ENCODE results near the gene ACVR2A. TPM values are rescaled to one million over a fixed set of nuclear protein-coding genes. Genes with fewer than 3 reads are reported as not detected.

Gene ACVR2A
- total RNA-seq, 2 experiments from 2014 or later: 13.3 to 14.6 TPM

- DNase-seq: peak; percentile 80 to 94 (median 84)
- Histone ChIP-seq H3K4me3 (ENCODE audit: low read length) (peak overlapping the region; percentile 84), H3K27ac (ENCODE audit: low read depth in 1 of 2, low read length in 2 of 2) (peak overlapping the region in 1 of 2 donors; percentile 38), H3K27me3 (ENCODE audit: control insufficient read depth in 1 of 2, insufficient read depth in 2 of 2, low read length in 2 of 2) (no peaks in the 10 kb centered on the region), H3K4me1 (ENCODE audit: insufficient read depth, low read length) (peaks cover 19% of the 10 kb centered on the region), H3K36me3 (ENCODE audit: insufficient read depth, low read length) (no peaks in the 10 kb centered on the region), H3K9me3 (ENCODE audit: control insufficient read depth in 1 of 2, insufficient read depth in 1 of 2, low read length in 2 of 2) (no peaks in the 10 kb centered on the region)
- peaks cover 42% of the 10 kb centered on the region for H3K4me1 Mint-ChIP-seq (ENCODE audit: low read depth)
- peak; percentile 79 for ATAC-seq (ENCODE audit: poor library complexity)
- ChIA-PET POLR2A (interaction anchor here (0.8 to 4.1 kb wide), 18 partner anchors 13 to 800 kb away, joined by 3 to 25 read pairs (median 3); partner anchors contain the start of genes MBD5 and ORC4), CTCF (interaction anchor here (1.2 to 1.5 kb wide), 2 partner anchors 13 to 67 kb away, joined by 4 to 7 read pairs; no protein-coding TSS in a partner anchor)
- TF ChIP-seq, protein P1, sequence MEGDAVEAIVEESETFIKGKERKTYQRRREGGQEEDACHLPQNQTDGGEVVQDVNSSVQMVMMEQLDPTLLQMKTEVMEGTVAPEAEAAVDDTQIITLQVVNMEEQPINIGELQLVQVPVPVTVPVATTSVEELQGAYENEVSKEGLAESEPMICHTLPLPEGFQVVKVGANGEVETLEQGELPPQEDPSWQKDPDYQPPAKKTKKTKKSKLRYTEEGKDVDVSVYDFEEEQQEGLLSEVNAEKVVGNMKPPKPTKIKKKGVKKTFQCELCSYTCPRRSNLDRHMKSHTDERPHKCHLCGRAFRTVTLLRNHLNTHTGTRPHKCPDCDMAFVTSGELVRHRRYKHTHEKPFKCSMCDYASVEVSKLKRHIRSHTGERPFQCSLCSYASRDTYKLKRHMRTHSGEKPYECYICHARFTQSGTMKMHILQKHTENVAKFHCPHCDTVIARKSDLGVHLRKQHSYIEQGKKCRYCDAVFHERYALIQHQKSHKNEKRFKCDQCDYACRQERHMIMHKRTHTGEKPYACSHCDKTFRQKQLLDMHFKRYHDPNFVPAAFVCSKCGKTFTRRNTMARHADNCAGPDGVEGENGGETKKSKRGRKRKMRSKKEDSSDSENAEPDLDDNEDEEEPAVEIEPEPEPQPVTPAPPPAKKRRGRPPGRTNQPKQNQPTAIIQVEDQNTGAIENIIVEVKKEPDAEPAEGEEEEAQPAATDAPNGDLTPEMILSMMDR (IDR thresholded peaks at IDR 0.05): no peak
- intact Hi-C loops (cut with DNase I, micrococcal nuclease): loop anchor here (1.0 to 10.0 kb wide), 5 partner anchors 181 to 1741 kb away; partner anchors contain the start of genes EPC2 (in 1 of the 2) and MMADHC (in 1 of the 2)
- peaks cover 12% of the 10 kb centered on the region for H3K36me3 Mint-ChIP-seq (ENCODE audit: low read depth)
- H3K27me3 Mint-ChIP-seq: peaks cover 5% of the 10 kb centered on the region
- no peaks in the 10 kb centered on the region for H3K9me3 Mint-ChIP-seq
- peak overlapping the region; percentile 96 for H3K4me3 Mint-ChIP-seq
- peak overlapping the region; percentile 87 for H3K27ac Mint-ChIP-seq
Measured at GRCh38 chr2:147843864-147844696, 749 bp upstream of the ACVR2A start.

DNA sequence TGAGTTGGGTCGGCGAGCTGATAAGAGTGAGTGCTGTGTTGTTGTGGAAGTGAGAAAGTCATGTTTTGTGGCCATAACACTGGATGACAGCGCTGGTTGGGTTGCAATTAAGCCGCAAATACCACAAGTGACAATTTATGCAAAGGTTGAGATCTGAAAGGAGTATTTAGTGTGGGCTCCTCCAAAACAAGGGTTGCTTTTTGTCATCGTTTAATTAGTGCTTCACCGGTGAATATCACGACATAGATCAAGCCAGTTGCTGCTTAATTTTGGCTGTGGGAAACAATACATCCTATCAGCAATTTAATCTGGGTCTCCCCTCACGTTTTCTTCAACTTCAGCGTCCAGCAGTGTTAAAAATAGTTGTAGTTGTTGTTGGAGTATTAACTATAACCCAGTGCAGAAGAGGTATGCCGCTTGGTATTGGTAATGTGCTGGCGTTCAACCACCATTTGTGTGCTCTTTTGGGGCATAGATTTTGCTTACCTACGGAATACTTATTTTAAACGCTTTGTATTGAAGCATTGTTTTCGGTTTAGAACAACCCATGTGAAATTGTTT, 662 bp downstream of the ACVR2A start:
- Histone ChIP-seq H3K4me1 (ENCODE audit: insufficient read depth, low read length) (peaks cover 19% of the 10 kb centered on the region), H3K27me3 (ENCODE audit: control insufficient read depth in 1 of 2, insufficient read depth in 2 of 2, low read length in 2 of 2) (no peaks in the 10 kb centered on the region), H3K9me3 (ENCODE audit: control insufficient read depth in 1 of 2, insufficient read depth in 1 of 2, low read length in 2 of 2) (no peaks in the 10 kb centered on the region), H3K4me3 (ENCODE audit: low read length) (peak overlapping the region; percentile 84), H3K27ac (ENCODE audit: low read depth in 1 of 2, low read length in 2 of 2) (no peak overlapping the region), H3K36me3 (ENCODE audit: insufficient read depth, low read length) (no peaks in the 10 kb centered on the region)
- Mint-ChIP-seq H3K4me1 (ENCODE audit: low read depth) (peaks cover 53% of the 10 kb centered on the region), H3K36me3 (ENCODE audit: low read depth) (peaks cover 12% of the 10 kb centered on the region), H3K4me3 (peak overlapping the region; percentile 96), H3K9me3 (no peaks in the 10 kb centered on the region), H3K27ac (peak overlapping the region; percentile 87), H3K27me3 (peaks cover 4% of the 10 kb centered on the region)
- intact Hi-C loops (cut with DNase I, micrococcal nuclease): loop anchor here (5.0 to 10.0 kb wide), 7 partner anchors 62 to 1739 kb away; partner anchors contain the start of genes EPC2 (in 1 of the 2), KIF5C (in 1 of the 2), MBD5 (in 1 of the 2) and MMADHC (in 1 of the 2)
- CTCF ChIA-PET: no interaction called here
- TF ChIP-seq, protein P1 (IDR thresholded peaks at IDR 0.05): no peak
- peak in 12 of 14 experiments; percentile 2 to 76 (median 21) for DNase-seq
- POLR2A ChIA-PET: interaction anchor here (0.9 to 4.1 kb wide), 7 partner anchors 10 to 354 kb away, joined by 3 to 25 read pairs (median 3); no protein-coding TSS in a partner anchor
- ATAC-seq (ENCODE audit: poor library complexity): peak; percentile 29

DNA sequence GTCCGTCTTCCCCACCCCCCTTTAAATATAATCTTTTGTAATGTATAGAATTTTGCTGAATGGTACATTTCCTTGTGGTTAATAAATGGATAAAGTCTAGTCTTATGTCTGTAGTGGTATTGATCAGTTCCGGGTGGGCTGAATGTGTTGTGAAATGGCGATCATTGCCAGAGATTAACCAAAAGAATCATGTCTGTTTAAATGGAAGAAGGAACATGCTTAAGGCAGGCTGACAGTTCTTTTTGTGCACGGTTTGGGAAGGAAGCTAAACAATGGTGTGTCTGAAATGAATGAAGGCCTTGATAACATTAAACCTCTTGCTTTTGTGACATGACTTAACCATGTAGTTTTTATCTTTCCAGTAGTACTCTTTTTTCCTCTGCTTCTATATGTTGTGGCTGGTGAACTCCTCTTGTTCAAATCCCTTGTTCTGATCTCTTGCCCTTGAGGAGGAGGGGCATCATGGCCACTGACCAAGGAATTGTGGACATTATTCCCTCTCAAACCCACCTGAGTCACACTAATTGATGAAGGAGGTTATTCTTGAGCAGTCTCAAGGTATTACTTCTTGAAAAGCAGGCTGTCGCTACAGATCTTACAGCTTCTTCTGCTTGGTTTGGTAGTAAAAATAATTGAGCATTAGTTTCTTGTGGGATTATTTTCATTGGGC, 1.7 kb downstream of the ACVR2A start:
- Histone ChIP-seq H3K27ac (ENCODE audit: low read depth in 1 of 2, low read length in 2 of 2) (no peak overlapping the region), H3K27me3 (ENCODE audit: control insufficient read depth in 1 of 2, insufficient read depth in 2 of 2, low read length in 2 of 2) (no peaks in the 10 kb centered on the region), H3K36me3 (ENCODE audit: insufficient read depth, low read length) (no peaks in the 10 kb centered on the region), H3K4me1 (ENCODE audit: insufficient read depth, low read length) (peaks cover 19% of the 10 kb centered on the region), H3K9me3 (ENCODE audit: control insufficient read depth in 1 of 2, insufficient read depth in 1 of 2, low read length in 2 of 2) (no peaks in the 10 kb centered on the region), H3K4me3 (ENCODE audit: low read length) (peak overlapping the region; percentile 84)
- ATAC-seq (ENCODE audit: poor library complexity): no peak
- DNase-seq: no peak
- Mint-ChIP-seq H3K27me3 (peaks cover 4% of the 10 kb centered on the region), H3K4me1 (ENCODE audit: low read depth) (peaks cover 63% of the 10 kb centered on the region), H3K27ac (peak overlapping the region; percentile 43), H3K36me3 (ENCODE audit: low read depth) (peaks cover 12% of the 10 kb centered on the region), H3K9me3 (no peaks in the 10 kb centered on the region), H3K4me3 (peak overlapping the region; percentile 96)
- CTCF ChIA-PET: no interaction called here
- intact Hi-C loops (cut with DNase I, micrococcal nuclease): loop anchor here (5.0 to 10.0 kb wide), 7 partner anchors 61 to 1738 kb away; partner anchors contain the start of genes EPC2 (in 1 of the 2), KIF5C (in 1 of the 2), MBD5 (in 1 of the 2) and MMADHC (in 1 of the 2)
- TF ChIP-seq, protein P1 (IDR thresholded peaks at IDR 0.05): no peak
- POLR2A ChIA-PET: interaction anchor here (1.7 to 4.1 kb wide), 2 partner anchors 9 to 183 kb away, joined by 7 to 25 read pairs; no protein-coding TSS in a partner anchor

Data from CD4-positive, alpha-beta T cell (primary cell).